Testis (tissue), 2 donors: ENCODE measurements around the gene CLOCK.

Source experiments
- CTCF ChIP-seq, 3 experiments: fragments of 450-650 bp in 2 of 3; fragments of 200-600 bp in 1 of 3; sonication (generic) in 1 of 3; IDR thresholded peaks; one replicate each; pipeline ENCODE4 v1.5.1; 2016 to 2019; ENCODE audit warnings: antibody characterized with exemption in 3 of 3, mild to moderate bottlenecking in 2 of 3, moderate library complexity in 1 of 3
- POLR2A ChIP-seq: fragments of 450-650 bp; IDR thresholded peaks from one replicate; pipeline ENCODE4 v1.6.1; 2017; ENCODE audit warnings: antibody characterized with exemption, mild to moderate bottlenecking, moderate library complexity

- TF ChIP-seq POLR2A (no peak), CTCF (IDR thresholded peaks at IDR 0.05) (no peak)
These were observed 43.5 kb downstream of the CLOCK start for GRCh38 chr4:55503169-55503568.
